Mesenchymal stem cell (in vitro differentiated cells and primary cell): Measurements from ENCODE around the gene HECTD2.

ENCODE experiments used
- DNase-seq: peaks from one replicate; pipeline ENCODE4 v3.0.0-alpha.2; 2013
- H2AFZ ChIP-seq: one replicate; pipeline ENCODE4 v1.6.1; 2013; ENCODE audit warnings: low read depth, mild to moderate bottlenecking, control low read depth, inconsistent platforms, low read length, moderate library complexity
- H2AK5ac ChIP-seq: 2 replicates; pipeline ENCODE4 v1.6.1; 2013; ENCODE audit warnings: low read length, moderate library complexity, mild to moderate bottlenecking, inconsistent platforms; ENCODE audit not compliant: severe bottlenecking
- H2BK120ac ChIP-seq: one replicate; pipeline ENCODE4 v1.6.1; 2013; ENCODE audit warnings: low read depth, mild to moderate bottlenecking, inconsistent platforms, low read length, moderate library complexity
- H2BK12ac ChIP-seq, 2 experiments: one replicate each; pipeline ENCODE4 v1.6.1; 2013; ENCODE audit warnings: inconsistent platforms in 2 of 2, low read length in 2 of 2, mild to moderate bottlenecking in 2 of 2, moderate library complexity in 2 of 2, control low read depth in 1 of 2
- H2BK15ac ChIP-seq: one replicate; pipeline ENCODE4 v1.6.1; 2013; ENCODE audit warnings: mild to moderate bottlenecking, low read depth, inconsistent platforms; ENCODE audit not compliant: poor library complexity, severe bottlenecking
- H2BK5ac ChIP-seq: 2 replicates; pipeline ENCODE4 v1.6.1; 2013; ENCODE audit warnings: low read depth, mild to moderate bottlenecking, low read length, control low read depth, inconsistent platforms; ENCODE audit not compliant: poor library complexity, severe bottlenecking
- H3K14ac ChIP-seq, 2 experiments: one replicate each; pipeline ENCODE4 v1.6.1; 2013; ENCODE audit warnings: inconsistent platforms in 2 of 2, low read length in 2 of 2, control low read depth in 1 of 2, mild to moderate bottlenecking in 1 of 2, moderate library complexity in 1 of 2
- H3K18ac ChIP-seq, 2 experiments: one replicate each; pipeline ENCODE4 v1.6.1; 2013; ENCODE audit warnings: inconsistent platforms in 2 of 2, low read length in 2 of 2, control low read depth in 1 of 2, low read depth in 1 of 2, mild to moderate bottlenecking in 1 of 2
- H3K23ac ChIP-seq, 2 experiments: one replicate each; pipeline ENCODE4 v1.6.1; 2013; ENCODE audit warnings: inconsistent platforms in 2 of 2, low read length in 2 of 2, mild to moderate bottlenecking in 2 of 2, moderate library complexity in 2 of 2, control low read depth in 1 of 2
- H3K27ac ChIP-seq: 2 replicates; pipeline ENCODE4 v1.5.1; 2013; ENCODE audit warnings: mild to moderate bottlenecking, moderate library complexity, low read length, control low read depth, inconsistent platforms; ENCODE audit not compliant: poor library complexity, severe bottlenecking
- H3K27me3 ChIP-seq, 2 experiments: 2 replicates each; pipeline versions ENCODE4 v1.6.1 to v1.7.0; 2013; ENCODE audit warnings: low read length in 2 of 2, mild to moderate bottlenecking in 2 of 2, moderate library complexity in 2 of 2, control low read depth in 1 of 2, inconsistent platforms in 1 of 2; ENCODE audit not compliant: control insufficient read depth in 1 of 2, insufficient read depth in 1 of 2
- H3K36me3 ChIP-seq, 2 experiments: 2 replicates each; pipeline versions ENCODE4 v1.6.1 to v1.7.0; 2013; ENCODE audit warnings: low read length in 2 of 2, control low read depth in 1 of 2, inconsistent platforms in 1 of 2, low read depth in 1 of 2, mild to moderate bottlenecking in 1 of 2; ENCODE audit not compliant: insufficient read depth in 2 of 2, control insufficient read depth in 1 of 2
- H3K4ac ChIP-seq, 2 experiments: one replicate each; pipeline ENCODE4 v1.6.1; 2013; ENCODE audit warnings: inconsistent platforms in 2 of 2, low read length in 2 of 2, mild to moderate bottlenecking in 2 of 2, moderate library complexity in 2 of 2, control low read depth in 1 of 2, low read depth in 1 of 2
- H3K4me1 ChIP-seq: 2 replicates; pipeline ENCODE4 v1.6.1; 2013; ENCODE audit warnings: low read depth, low read length, control low read depth; ENCODE audit not compliant: control insufficient read depth, insufficient read depth
- H3K4me2 ChIP-seq: 2 replicates; pipeline ENCODE4 v1.6.1; 2013; ENCODE audit warnings: low read length, mild to moderate bottlenecking, inconsistent platforms; ENCODE audit not compliant: poor library complexity, severe bottlenecking
- H3K4me3 ChIP-seq, 2 experiments: 2 replicates each; pipeline versions ENCODE4 v1.5.1 to v1.7.0; 2013; ENCODE audit warnings: low read length in 2 of 2, mild to moderate bottlenecking in 2 of 2, control low read depth in 1 of 2, low read depth in 1 of 2; ENCODE audit not compliant: insufficient read depth in 1 of 2
- H3K79me1 ChIP-seq: replicated peaks from 2 replicates; pipeline ENCODE4 v1.6.1; 2013; ENCODE audit warnings: mild to moderate bottlenecking, control low read depth, low read length, inconsistent platforms; ENCODE audit not compliant: poor library complexity, severe bottlenecking
- H3K9ac ChIP-seq: 2 replicates; pipeline ENCODE4 v1.7.0; 2013; ENCODE audit warnings: mild to moderate bottlenecking, low read length, moderate library complexity
- H3K9me3 ChIP-seq: 2 replicates; pipeline ENCODE4 v1.7.0; 2013; ENCODE audit warnings: mild to moderate bottlenecking, low read length; ENCODE audit not compliant: control insufficient read depth
- H4K8ac ChIP-seq: one replicate; pipeline ENCODE4 v1.6.1; 2013; ENCODE audit warnings: inconsistent platforms, mild to moderate bottlenecking, low read length, moderate library complexity
- H4K91ac ChIP-seq: one replicate; pipeline ENCODE4 v1.6.1; 2013; ENCODE audit warnings: mild to moderate bottlenecking, low read length, inconsistent platforms
- WGBS: methylation state at CpG from one replicate; pipeline ENCODE4 v1.1.7; 2013; ENCODE audit warnings: mixed read lengths; 5-methylcytosine and 5-hydroxymethylcytosine counted together

The HECTD2 gene

GRCh38 chr10:91374052-91374451 lies 36.1 kb upstream of the HECTD2 start:
- Histone ChIP-seq H3K36me3 (no peaks in the 10 kb centered on the region), H3K4me2 (no peak overlapping the region), H2AK5ac (no peak overlapping the region), H2AFZ (no peak overlapping the region), H2BK15ac (no peak overlapping the region), H3K18ac (no peak overlapping the region), H3K4ac (no peak overlapping the region), H3K27ac (no peak overlapping the region), H3K4me1 (no peaks in the 10 kb centered on the region), H3K79me1 (no peaks in the 10 kb centered on the region), H3K23ac (no peak overlapping the region), H3K27me3 (no peaks in the 10 kb centered on the region), H2BK120ac (no peak overlapping the region), H2BK5ac (no peak overlapping the region), H3K14ac (no peak overlapping the region), H2BK12ac (no peak overlapping the region), H3K9me3 (peaks cover 38% of the 10 kb centered on the region), H3K9ac (no peak overlapping the region), H4K91ac (no peak overlapping the region), H3K4me3 (no peak overlapping the region), H4K8ac (no peak overlapping the region)
- no peak for DNase-seq

- H2BK15ac ChIP-seq = no peak overlapping the region
- no peak overlapping the region for H3K9ac ChIP-seq
- no peak overlapping the region for H3K18ac ChIP-seq
- H2BK12ac ChIP-seq = no peak overlapping the region
- no peak overlapping the region for H2BK5ac ChIP-seq
- no peak overlapping the region for H3K23ac ChIP-seq
- H2AK5ac ChIP-seq = no peak overlapping the region
- H2AFZ ChIP-seq = no peak overlapping the region
- H3K4ac ChIP-seq = no peak overlapping the region
- no peaks in the 10 kb centered on the region for H3K36me3 ChIP-seq
- H3K79me1 ChIP-seq = no peaks in the 10 kb centered on the region
- H3K4me2 ChIP-seq = no peak overlapping the region
- H3K4me1 ChIP-seq = no peaks in the 10 kb centered on the region
- H3K14ac ChIP-seq = no peak overlapping the region
- peak; percentile 12 for DNase-seq
- peaks cover 38% of the 10 kb centered on the region for H3K9me3 ChIP-seq
- no peak overlapping the region for H3K27ac ChIP-seq
- no peak overlapping the region for H2BK120ac ChIP-seq
- no peak overlapping the region for H4K91ac ChIP-seq
- H3K4me3 ChIP-seq = no peak overlapping the region
- H4K8ac ChIP-seq = no peak overlapping the region
- H3K27me3 ChIP-seq = peaks cover 0 to 4% of the 10 kb centered on the region in 2 experiments
Measured at GRCh38 chr10:91378061-91378460, 32.1 kb upstream of the HECTD2 start.

- Histone ChIP-seq H3K14ac (peak overlapping the region in 1 of 2 experiments; percentile 72), H3K4me2 (no peak overlapping the region), H2BK15ac (no peak overlapping the region), H3K4me3 (no peak overlapping the region), H4K8ac (peak overlapping the region; percentile 77), H3K27ac (no peak overlapping the region), H2BK5ac (no peak overlapping the region), H3K18ac (peak overlapping the region in 1 of 2 experiments; percentile 21), H3K9me3 (peaks cover 12% of the 10 kb centered on the region), H3K4me1 (no peaks in the 10 kb centered on the region), H4K91ac (no peak overlapping the region), H3K9ac (no peak overlapping the region), H3K36me3 (no peaks in the 10 kb centered on the region), H2AFZ (peak overlapping the region; percentile 46), H3K4ac (no peak overlapping the region), H2AK5ac (no peak overlapping the region), H3K27me3 (peaks cover 4 to 6% of the 10 kb centered on the region in 2 experiments), H2BK12ac (no peak overlapping the region), H2BK120ac (no peak overlapping the region), H3K23ac (no peak overlapping the region), H3K79me1 (no peaks in the 10 kb centered on the region)
- no peak for DNase-seq
- WGBS = 52% methylated on average over 3 of the region's 3 CpGs
Measured at GRCh38 chr10:91380873-91381256, 29.3 kb upstream of the HECTD2 start.

GRCh38 chr10:91381257-91381891 lies 28.8 kb upstream of the HECTD2 start:
- no peaks in the 10 kb centered on the region for H3K79me1 ChIP-seq
- no peak overlapping the region for H2AK5ac ChIP-seq
- no peak overlapping the region for H3K14ac ChIP-seq
- H2BK15ac ChIP-seq = no peak overlapping the region
- H2BK5ac ChIP-seq = no peak overlapping the region
- DNase-seq = no peak
- H3K9me3 ChIP-seq = peaks cover 9% of the 10 kb centered on the region
- H3K27me3 ChIP-seq = peaks cover 4 to 9% of the 10 kb centered on the region in 2 experiments
- H2BK12ac ChIP-seq = no peak overlapping the region
- no peaks in the 10 kb centered on the region for H3K4me1 ChIP-seq
- no peak overlapping the region for H4K91ac ChIP-seq
- no peaks in the 10 kb centered on the region for H3K36me3 ChIP-seq
- H3K9ac ChIP-seq = no peak overlapping the region
- no peak overlapping the region for H3K4me3 ChIP-seq
- H3K4ac ChIP-seq = no peak overlapping the region
- peak overlapping the region; percentile 77 for H4K8ac ChIP-seq
- H3K4me2 ChIP-seq = no peak overlapping the region
- H2BK120ac ChIP-seq = no peak overlapping the region
- no peak overlapping the region for H3K18ac ChIP-seq
- H3K23ac ChIP-seq = no peak overlapping the region
- WGBS = 34% methylated on average over 9 of the region's 9 CpGs
- H3K27ac ChIP-seq = no peak overlapping the region
- peak overlapping the region; percentile 46 for H2AFZ ChIP-seq
